ENCODE measurements around the gene DRD4.

DRD4 gene

DNA sequence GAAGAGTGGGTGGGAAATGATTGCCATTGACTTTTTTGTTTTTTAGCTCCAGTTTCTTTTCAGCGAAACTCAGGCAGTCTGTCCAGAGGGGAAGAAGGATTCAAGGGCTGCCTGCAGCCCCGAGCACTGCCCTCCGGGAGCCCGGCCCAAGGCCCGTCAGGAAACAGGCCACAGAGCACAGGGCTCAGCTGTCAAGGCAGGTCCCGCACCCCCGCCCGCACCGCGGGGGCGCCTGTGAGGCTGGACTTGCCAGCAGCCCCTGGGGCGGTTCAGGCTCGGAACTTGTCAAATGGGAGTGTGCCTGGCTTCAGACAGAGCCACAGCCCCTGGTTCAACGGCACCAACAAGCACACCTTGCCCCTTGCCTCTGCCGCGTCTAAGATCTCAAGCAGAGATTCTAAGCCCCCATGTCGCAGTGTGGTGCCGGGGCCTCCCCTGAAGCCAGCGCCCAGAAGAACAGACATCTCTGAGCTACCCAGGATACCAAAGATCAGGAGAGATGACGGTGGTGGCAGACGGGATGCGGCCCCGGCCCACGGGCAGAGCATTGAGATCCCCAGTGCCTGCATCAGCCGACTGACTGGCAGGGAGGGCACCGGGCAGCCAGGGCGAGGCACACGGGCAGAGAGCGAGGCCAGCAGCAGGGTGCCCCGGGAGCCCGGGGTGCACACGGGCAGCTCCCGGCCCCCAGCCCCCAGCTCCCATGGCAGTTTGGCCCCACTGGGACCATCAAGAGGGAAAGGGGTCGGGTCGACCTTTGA, 29.9 kb upstream of the DRD4 start:
- no peak overlapping the region for H3K4me3 ChIP-seq (ENCODE audit: low read depth, low read length)
- TF ChIP-seq, protein P1, sequence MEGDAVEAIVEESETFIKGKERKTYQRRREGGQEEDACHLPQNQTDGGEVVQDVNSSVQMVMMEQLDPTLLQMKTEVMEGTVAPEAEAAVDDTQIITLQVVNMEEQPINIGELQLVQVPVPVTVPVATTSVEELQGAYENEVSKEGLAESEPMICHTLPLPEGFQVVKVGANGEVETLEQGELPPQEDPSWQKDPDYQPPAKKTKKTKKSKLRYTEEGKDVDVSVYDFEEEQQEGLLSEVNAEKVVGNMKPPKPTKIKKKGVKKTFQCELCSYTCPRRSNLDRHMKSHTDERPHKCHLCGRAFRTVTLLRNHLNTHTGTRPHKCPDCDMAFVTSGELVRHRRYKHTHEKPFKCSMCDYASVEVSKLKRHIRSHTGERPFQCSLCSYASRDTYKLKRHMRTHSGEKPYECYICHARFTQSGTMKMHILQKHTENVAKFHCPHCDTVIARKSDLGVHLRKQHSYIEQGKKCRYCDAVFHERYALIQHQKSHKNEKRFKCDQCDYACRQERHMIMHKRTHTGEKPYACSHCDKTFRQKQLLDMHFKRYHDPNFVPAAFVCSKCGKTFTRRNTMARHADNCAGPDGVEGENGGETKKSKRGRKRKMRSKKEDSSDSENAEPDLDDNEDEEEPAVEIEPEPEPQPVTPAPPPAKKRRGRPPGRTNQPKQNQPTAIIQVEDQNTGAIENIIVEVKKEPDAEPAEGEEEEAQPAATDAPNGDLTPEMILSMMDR (IDR thresholded peaks at IDR 0.05; ENCODE audit: low read depth, low read length) = no peak
- no peak for DNase-seq (ENCODE audit: low read depth)

DNA sequence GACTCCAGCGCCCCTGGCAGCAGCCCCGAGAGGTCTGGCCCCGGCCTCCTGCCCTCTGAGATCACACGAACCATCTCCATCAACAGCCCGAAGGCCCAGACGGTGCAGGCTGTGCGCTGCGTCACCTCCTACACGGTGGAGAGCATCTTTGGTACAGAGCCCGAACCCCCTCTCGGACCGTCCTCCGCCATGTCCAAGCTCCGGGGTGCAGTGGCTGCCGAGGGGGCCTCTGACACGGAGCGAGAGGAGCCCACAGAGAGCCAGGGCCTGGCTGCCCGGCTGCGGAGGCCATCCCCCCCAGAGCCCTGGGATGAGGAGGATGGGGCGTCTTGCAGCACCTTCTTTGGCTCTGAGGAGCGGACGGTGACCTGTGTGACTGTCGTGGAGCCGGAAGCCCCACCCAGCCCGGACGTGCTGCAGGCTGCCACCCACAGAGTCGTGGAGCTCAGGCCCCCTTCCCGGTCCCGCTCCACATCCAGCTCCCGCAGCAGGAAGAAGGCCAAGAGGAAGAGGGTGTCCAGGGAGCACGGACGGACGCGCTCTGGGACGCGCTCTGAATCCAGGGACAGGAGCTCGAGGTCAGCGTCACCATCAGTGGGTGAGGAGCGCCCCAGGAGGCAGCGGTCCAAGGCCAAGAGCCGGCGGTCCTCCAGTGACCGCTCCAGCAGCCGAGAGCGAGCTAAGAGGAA, 29.0 kb upstream of the DRD4 start:
- DNase-seq (ENCODE audit: low read depth) = no peak
- H3K4me3 ChIP-seq (ENCODE audit: low read depth, low read length) = no peak overlapping the region
- TF ChIP-seq MYC (IDR thresholded peaks at IDR 0.05; ENCODE audit: low read depth, low read length) (no peak), POLR2A (IDR thresholded peaks at IDR 0.05; ENCODE audit: extremely low read depth, insufficient read length) (no peak)
- TF ChIP-seq, protein P2, sequence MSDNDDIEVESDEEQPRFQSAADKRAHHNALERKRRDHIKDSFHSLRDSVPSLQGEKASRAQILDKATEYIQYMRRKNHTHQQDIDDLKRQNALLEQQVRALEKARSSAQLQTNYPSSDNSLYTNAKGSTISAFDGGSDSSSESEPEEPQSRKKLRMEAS (IDR thresholded peaks at IDR 0.05; ENCODE audit: low read depth, low read length) = no peak

DNA sequence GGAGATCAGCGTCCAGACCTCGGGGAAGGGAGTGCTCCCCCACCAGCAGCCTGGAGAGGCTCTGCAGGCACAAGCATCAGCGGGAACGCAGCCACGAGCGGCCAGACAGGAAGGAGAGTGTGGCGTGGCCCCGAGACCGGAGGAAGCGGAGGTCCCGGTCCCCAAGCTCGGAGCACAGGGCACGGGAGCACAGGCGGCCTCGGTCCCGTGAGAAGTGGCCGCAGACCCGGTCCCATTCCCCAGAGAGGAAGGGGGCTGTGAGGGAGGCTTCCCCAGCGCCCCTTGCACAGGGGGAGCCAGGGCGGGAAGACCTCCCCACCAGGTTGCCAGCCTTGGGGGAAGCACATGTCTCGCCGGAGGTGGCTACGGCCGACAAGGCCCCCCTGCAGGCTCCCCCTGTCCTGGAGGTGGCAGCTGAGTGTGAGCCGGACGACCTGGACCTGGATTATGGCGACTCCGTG, 28.2 kb upstream of the DRD4 start:
- no peak for DNase-seq (ENCODE audit: low read depth)
- no peak for TF ChIP-seq POLR2A (IDR thresholded peaks at IDR 0.05; ENCODE audit: extremely low read depth, insufficient read length)
- no peak overlapping the region for H3K4me3 ChIP-seq (ENCODE audit: low read depth, low read length)

DNA sequence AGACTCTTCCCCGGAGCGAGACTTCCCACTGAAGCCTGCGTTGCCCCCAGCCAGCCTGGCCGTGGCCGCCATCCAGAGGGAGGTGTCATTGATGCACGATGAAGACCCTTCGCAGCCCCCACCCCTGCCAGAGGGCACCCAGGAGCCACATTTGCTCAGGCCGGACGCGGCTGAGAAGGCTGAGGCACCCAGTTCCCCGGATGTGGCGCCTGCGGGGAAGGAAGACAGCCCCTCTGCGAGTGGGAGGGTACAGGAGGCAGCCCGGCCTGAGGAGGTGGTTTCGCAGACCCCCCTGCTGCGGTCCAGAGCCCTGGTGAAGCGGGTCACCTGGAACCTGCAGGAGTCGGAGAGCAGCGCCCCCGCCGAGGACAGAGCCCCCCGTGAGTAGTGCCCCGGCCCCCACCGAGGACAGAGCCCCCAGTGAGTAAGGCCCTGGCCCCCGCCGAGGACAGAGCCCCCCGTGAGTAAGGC, 27.7 kb upstream of the DRD4 start:
- no peak for DNase-seq (ENCODE audit: low read depth)
- H3K4me3 ChIP-seq (ENCODE audit: low read depth, low read length) = no peak overlapping the region
- no peak for TF ChIP-seq POLR2A (IDR thresholded peaks at IDR 0.05; ENCODE audit: extremely low read depth, insufficient read length)
- TF ChIP-seq MYC (IDR thresholded peaks at IDR 0.05; ENCODE audit: low read depth, low read length) = no peak
- TF ChIP-seq, protein P1 (IDR thresholded peaks at IDR 0.05; ENCODE audit: low read depth, low read length) = no peak
- TF ChIP-seq, protein P2 (IDR thresholded peaks at IDR 0.05; ENCODE audit: low read depth, low read length) = no peak

DNA sequence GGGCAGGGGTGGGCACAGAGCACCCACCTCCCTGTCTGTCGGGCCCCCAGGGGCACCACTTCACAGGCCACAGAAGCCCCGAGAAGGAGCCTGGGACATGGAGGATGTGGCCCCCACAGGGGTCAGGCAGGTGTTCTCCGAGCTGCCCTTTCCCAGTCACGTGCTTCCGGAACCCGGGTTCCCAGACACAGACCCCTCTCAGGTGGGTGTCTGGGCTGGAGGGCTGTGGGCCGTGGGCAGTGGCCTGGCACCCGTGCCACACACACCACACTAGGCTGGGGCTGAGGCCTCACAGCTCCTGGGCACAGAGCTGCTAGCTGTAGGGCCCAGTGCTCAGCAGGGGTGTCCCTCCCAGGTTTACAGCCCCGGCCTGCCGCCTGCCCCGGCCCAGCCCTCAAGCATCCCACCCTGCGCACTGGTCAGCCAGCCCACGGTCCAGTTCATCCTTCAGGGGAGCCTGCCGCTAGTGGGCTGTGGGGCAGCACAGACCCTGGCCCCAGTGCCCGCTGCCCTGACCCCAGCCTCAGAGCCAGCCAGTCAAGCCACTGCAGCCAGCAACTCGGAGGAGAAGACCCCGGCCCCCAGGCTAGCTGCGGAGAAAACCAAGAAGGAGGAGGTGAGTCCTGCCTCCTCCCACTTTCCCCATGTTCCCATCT, 26.8 kb upstream of the DRD4 start:
- TF ChIP-seq, protein P2 (IDR thresholded peaks at IDR 0.05; ENCODE audit: low read depth, low read length) = no peak
- TF ChIP-seq MYC (IDR thresholded peaks at IDR 0.05; ENCODE audit: low read depth, low read length) (no peak), POLR2A (IDR thresholded peaks at IDR 0.05; ENCODE audit: extremely low read depth, insufficient read length) (no peak)
- TF ChIP-seq, protein P1 (IDR thresholded peaks at IDR 0.05; ENCODE audit: low read depth, low read length) = no peak
- no peak overlapping the region for H3K4me3 ChIP-seq (ENCODE audit: low read depth, low read length)
- no peak for DNase-seq (ENCODE audit: low read depth)

DNA sequence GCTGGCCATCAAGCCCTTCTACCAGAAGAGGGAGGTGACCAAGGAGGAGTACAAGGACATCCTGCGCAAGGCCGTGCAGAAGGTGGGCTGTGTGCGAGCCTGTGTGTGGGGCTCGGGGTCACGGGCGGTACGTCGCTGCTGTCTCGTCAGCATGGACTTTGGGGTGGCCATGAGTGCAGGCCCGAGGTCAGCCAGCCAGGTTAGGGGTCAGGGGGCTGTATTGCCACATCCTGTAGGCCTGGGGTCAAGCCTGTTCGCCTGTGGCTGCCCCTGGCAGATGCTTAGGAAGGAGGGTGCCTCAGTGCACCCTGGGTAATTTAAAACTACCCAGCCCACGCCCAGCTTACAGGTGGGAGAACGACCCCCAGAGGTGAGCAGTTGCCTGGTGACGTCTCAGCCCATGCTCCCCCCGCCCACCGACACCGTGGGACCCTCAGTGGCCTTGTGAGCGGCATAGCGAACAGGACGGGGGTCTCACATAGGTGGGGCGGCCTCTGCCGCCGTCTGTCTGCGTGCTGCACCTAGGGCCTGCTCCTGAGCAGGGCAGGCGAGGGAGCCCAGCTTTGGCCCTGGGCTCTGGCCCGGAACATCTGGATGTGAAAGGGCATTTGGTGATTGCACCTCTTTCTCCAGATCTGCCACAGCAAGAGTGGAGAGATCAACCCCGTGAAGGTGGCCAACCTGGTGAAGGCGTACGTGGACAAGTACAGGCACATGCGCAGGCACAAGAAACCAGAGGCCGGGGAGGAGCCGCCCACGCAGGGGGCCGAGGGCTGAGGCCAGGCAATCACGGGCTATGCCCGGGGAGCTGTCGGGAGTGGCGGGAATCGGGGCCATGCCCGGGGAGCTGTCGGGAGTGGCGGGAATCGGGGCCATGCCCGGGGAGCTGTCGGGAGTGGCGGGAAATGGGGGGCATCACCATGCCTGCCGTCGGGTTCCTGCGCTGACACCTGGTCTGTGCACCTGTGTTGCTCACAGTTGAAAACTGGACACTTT, 25.8 kb upstream of the DRD4 start:
- DNase-seq (ENCODE audit: low read depth) = no peak
- TF ChIP-seq, protein P2 (IDR thresholded peaks at IDR 0.05; ENCODE audit: low read depth, low read length) = no peak
- TF ChIP-seq MYC (IDR thresholded peaks at IDR 0.05; ENCODE audit: low read depth, low read length) = no peak
- no peak for TF ChIP-seq POLR2A (IDR thresholded peaks at IDR 0.05; ENCODE audit: extremely low read depth, insufficient read length)
- TF ChIP-seq, protein P1 (IDR thresholded peaks at IDR 0.05; ENCODE audit: low read depth, low read length) = no peak
- H3K4me3 ChIP-seq (ENCODE audit: low read depth, low read length) = no peak overlapping the region

Data from NB4 (cell line).